Type B pancreatic cell (in vitro differentiated cells): ENCODE results near the gene HDHD5. TPM values are rescaled to one million over a fixed set of nuclear protein-coding genes. Genes with fewer than 3 reads are reported as not detected.

Experiments used
- DNase-seq: peaks from one replicate; pipeline ENCODE4 v3.0.0; 2021; ENCODE audit warnings: mixed read lengths; ENCODE audit not compliant: unreplicated experiment; ENCODE audit errors: extremely low spot score
- H3K27ac Mint-ChIP-seq: 2 replicates; pipeline ENCODE4 v1.8.0; 2021; ENCODE audit warnings: mild to moderate bottlenecking, mixed read lengths
- H3K27me3 Mint-ChIP-seq: 2 replicates; pipeline ENCODE4 v1.8.0; 2021; ENCODE audit warnings: mixed read lengths
- H3K36me3 Mint-ChIP-seq: 2 replicates; pipeline ENCODE4 v1.8.0; 2021; ENCODE audit warnings: mixed read lengths
- H3K4me1 Mint-ChIP-seq: one replicate; pipeline ENCODE4 v1.8.0; 2021; ENCODE audit warnings: mixed read lengths; ENCODE audit not compliant: unreplicated experiment
- H3K4me3 Mint-ChIP-seq: 2 replicates; pipeline ENCODE4 v1.8.0; 2021; ENCODE audit warnings: mild to moderate bottlenecking, mixed read lengths
- H3K9me3 Mint-ChIP-seq: 2 replicates; pipeline ENCODE4 v1.8.0; 2021; ENCODE audit warnings: mixed read lengths
- total RNA-seq: library from RNA; stranded (reverse); gene quantifications from 2 replicates; pipeline ENCODE4 v1.2.1, GENCODE V29; 2021; ENCODE audit warnings: low replicate concordance
- TF ChIP-seq, protein P1 (sequence below): fragments of 200-600 bp; sonication (generic); conservative IDR thresholded peaks from 2 replicates; pipeline ENCODE4 v1.5.0; 2021; ENCODE audit warnings: antibody characterized with exemption, mild to moderate bottlenecking

The HDHD5 gene
- total RNA-seq, 1 donor from 2014 or later: 40.1 TPM

DNA sequence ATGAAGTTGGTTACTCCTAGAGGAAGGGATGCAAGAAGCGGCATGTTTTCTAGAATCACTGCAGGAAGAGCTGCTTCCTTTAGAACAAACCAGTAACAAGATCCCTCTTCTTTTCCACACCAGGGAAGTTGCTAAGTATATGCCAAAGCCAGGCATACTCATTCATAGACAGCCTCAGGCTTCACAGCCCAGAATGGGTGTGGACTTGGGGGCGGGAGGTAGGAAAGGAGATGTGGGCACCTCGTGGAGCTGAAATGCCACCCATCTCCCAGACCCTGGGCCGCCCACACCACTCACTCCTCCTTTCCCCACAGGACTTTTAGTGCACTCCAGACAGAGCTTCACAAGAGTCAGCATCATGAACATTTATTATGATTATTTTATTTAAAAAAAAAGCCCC lies 21.9 kb downstream of the HDHD5 start:
- Mint-ChIP-seq H3K36me3 (peaks cover 10% of the 10 kb centered on the region), H3K27me3 (no peaks in the 10 kb centered on the region), H3K4me3 (no peak overlapping the region), H3K27ac (no peak overlapping the region), H3K9me3 (no peaks in the 10 kb centered on the region), H3K4me1 (no peaks in the 10 kb centered on the region)
- TF ChIP-seq, protein P1, sequence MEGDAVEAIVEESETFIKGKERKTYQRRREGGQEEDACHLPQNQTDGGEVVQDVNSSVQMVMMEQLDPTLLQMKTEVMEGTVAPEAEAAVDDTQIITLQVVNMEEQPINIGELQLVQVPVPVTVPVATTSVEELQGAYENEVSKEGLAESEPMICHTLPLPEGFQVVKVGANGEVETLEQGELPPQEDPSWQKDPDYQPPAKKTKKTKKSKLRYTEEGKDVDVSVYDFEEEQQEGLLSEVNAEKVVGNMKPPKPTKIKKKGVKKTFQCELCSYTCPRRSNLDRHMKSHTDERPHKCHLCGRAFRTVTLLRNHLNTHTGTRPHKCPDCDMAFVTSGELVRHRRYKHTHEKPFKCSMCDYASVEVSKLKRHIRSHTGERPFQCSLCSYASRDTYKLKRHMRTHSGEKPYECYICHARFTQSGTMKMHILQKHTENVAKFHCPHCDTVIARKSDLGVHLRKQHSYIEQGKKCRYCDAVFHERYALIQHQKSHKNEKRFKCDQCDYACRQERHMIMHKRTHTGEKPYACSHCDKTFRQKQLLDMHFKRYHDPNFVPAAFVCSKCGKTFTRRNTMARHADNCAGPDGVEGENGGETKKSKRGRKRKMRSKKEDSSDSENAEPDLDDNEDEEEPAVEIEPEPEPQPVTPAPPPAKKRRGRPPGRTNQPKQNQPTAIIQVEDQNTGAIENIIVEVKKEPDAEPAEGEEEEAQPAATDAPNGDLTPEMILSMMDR: no peak
- DNase-seq: no peak

DNA sequence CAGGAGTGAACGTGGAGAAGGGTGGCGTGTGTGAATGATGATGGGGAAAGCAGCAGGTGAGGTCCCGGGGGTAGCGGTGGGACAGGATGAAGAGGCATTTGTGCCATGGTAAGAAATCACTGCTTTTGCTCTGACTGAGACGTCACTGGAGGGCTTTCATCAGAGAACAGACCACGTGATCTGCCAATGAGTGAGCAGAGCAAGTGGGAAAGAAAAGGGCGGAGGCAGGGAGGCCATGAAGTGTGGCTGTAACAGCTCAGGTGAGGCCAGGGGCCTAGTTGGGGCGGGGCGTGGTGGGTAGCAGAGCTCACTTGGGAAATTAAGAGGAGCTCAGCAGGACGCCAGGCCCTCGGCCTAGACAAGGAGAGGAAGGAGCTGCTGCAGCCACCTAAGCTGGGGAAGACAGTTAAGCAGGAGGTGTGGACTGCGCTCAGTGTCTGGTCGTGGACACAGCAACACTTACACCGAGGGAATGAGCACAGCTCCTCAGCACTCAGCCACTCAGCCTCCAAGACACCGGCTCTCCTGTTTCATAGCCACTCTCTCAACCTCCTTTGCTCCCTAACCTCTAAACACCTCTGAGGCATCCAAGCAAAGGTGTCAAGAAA lies 23.8 kb downstream of the HDHD5 start:
- Mint-ChIP-seq H3K27ac (no peak overlapping the region), H3K27me3 (no peaks in the 10 kb centered on the region), H3K4me3 (no peak overlapping the region), H3K9me3 (no peaks in the 10 kb centered on the region), H3K4me1 (no peaks in the 10 kb centered on the region), H3K36me3 (peaks cover 10% of the 10 kb centered on the region)
- TF ChIP-seq, protein P1: no peak
- no peak for DNase-seq

DNA sequence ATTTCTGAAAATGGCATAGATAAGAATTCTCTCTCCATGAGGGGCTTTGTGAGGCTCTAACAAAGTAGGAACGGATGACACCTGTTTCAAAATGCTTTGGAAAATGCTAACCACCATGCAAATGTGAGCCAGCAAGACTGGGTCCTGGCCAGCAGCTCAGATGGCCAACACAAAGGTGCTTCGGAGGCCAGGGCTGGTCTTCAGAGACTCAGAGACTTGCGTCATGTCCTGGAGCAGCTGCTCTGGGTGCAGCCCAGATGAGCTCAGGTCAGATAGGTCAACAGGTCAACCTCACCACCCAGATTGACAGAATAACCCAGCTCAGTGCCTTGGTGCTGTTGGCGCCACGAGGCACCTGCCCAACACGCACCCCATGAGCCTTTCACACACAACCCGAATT lies 25.9 kb downstream of the HDHD5 start:
- H3K27me3 Mint-ChIP-seq: no peaks in the 10 kb centered on the region
- TF ChIP-seq, protein P1: no peak
- no peak for DNase-seq
- no peaks in the 10 kb centered on the region for H3K4me1 Mint-ChIP-seq
- no peak overlapping the region for H3K4me3 Mint-ChIP-seq
- no peak overlapping the region for H3K27ac Mint-ChIP-seq
- no peaks in the 10 kb centered on the region for H3K9me3 Mint-ChIP-seq
- peaks cover 5% of the 10 kb centered on the region for H3K36me3 Mint-ChIP-seq

DNA sequence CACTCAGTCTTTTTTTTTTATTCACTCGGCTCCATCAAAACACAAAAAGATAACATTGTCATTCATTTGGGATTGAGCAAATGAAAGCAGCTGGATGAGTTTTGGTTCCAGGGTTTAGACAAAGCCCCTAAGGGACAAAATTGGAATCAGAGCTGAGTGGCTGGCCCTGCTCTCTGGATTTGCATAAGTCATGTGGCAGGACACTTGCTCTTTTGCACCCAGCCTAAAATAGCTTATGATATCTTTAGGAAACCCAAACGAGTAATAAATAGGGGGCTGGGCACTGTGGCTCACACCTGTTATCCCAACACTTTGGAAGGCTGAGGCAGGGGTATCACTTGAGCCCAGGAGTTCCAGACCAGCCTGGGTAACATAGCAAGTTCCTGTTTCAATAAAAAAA lies 27.0 kb downstream of the HDHD5 start:
- no peak overlapping the region for H3K4me3 Mint-ChIP-seq
- TF ChIP-seq, protein P1: no peak
- H3K9me3 Mint-ChIP-seq: no peaks in the 10 kb centered on the region
- H3K27me3 Mint-ChIP-seq: no peaks in the 10 kb centered on the region
- no peaks in the 10 kb centered on the region for H3K4me1 Mint-ChIP-seq
- no peak overlapping the region for H3K27ac Mint-ChIP-seq
- peaks cover 5% of the 10 kb centered on the region for H3K36me3 Mint-ChIP-seq
- DNase-seq: no peak

DNA sequence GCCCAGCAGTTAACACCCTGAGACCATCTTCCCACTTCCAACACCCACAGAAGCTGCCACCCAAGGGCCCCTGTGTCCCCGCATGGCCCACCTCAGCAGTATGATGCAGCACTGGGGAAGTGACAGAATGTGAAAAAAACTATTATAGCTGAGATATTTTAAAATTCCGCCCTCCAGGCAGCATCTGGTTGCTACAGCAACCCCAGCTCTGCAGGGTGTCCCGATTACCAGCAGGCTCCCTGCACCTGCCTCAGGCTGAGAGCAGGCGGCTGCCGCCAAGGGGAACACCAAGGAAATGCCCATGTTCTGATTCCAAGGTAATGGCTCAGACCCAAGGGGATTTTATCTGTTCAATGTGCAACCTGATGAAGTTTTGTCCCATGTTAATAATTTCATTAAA lies 27.4 kb downstream of the HDHD5 start:
- H3K4me1 Mint-ChIP-seq: no peaks in the 10 kb centered on the region
- peaks cover 5% of the 10 kb centered on the region for H3K36me3 Mint-ChIP-seq
- DNase-seq: no peak

More for the DNA sequence above, 27.4 kb downstream of the HDHD5 start:
- Mint-ChIP-seq H3K9me3 (no peaks in the 10 kb centered on the region), H3K27me3 (no peaks in the 10 kb centered on the region), H3K27ac (no peak overlapping the region), H3K4me3 (no peak overlapping the region)
- TF ChIP-seq, protein P1: no peak
